Left ventricle myocardium inferior (tissue), 1 donor: ENCODE data around the gene DHODH. TPM values are rescaled to one million over a fixed set of nuclear protein-coding genes. Genes with fewer than 3 reads are reported as not detected.

Source experiments
- DNase-seq: peaks from one replicate; pipeline ENCODE4 v3.0.0-alpha.2; 2020
- H3K27ac ChIP-seq: fragments of 200-600 bp; replicated peaks from 2 replicates; pipeline ENCODE4 v1.8.0; 2021
- H3K27me3 ChIP-seq: fragments of 200-600 bp; 2 replicates; pipeline ENCODE4 v1.8.0; 2021; ENCODE audit warnings: low read depth
- H3K36me3 ChIP-seq: fragments of 200-600 bp; 2 replicates; pipeline ENCODE4 v1.8.0; 2021
- H3K4me1 ChIP-seq: fragments of 200-600 bp; 2 replicates; pipeline ENCODE4 v1.8.0; 2021
- H3K4me3 ChIP-seq: fragments of 200-600 bp; 2 replicates; pipeline ENCODE4 v1.8.0; 2021; ENCODE audit warnings: mild to moderate bottlenecking, moderate library complexity
- H3K9me3 ChIP-seq: fragments of 200-600 bp; replicated peaks from 2 replicates; pipeline ENCODE4 v1.8.0; 2021
- CTCF ChIP-seq: fragments of 200-600 bp; IDR thresholded peaks from 2 replicates; pipeline ENCODE4 v1.8.0; 2021; ENCODE audit warnings: antibody characterized with exemption, mild to moderate bottlenecking, borderline replicate concordance
- intact Hi-C: fragments of 100-400 bp; cut with micrococcal nuclease; formaldehyde crosslinking; loops from one replicate; pipeline ENCODE4 v1.11.0; 2022
- total RNA-seq: library from RNA; stranded (reverse); fragmentation: NEBNext Ultra II Directional; extraction: Animal tissue kit (Norgen Biotek cat#: 25700); gene quantifications from one replicate; pipeline ENCODE4 v1.2.1, GENCODE V29; 2021
- donor health status: DM: no; HTN: yes; CAD: no; lungs with severe emphysema.

The DHODH gene
- total RNA-seq, 1 donor from 2014 or later: 8.1 TPM

- peak overlapping the region; percentile 45 for H3K4me3 ChIP-seq
- H3K9me3 ChIP-seq: no peaks in the 10 kb centered on the region
- intact Hi-C loops: no loop called here
- peak overlapping the region; percentile 83 for H3K27ac ChIP-seq
- H3K36me3 ChIP-seq: peaks cover 4% of the 10 kb centered on the region
- TF ChIP-seq CTCF: no peak
- peaks cover 42% of the 10 kb centered on the region for H3K4me1 ChIP-seq
- H3K27me3 ChIP-seq: no peaks in the 10 kb centered on the region
- DNase-seq: no peak
Measured at GRCh38 chr16:72014675-72015074, 6.1 kb downstream of the DHODH start.

- peaks cover 42% of the 10 kb centered on the region for H3K4me1 ChIP-seq
- DNase-seq: no peak
- H3K36me3 ChIP-seq: peaks cover 6% of the 10 kb centered on the region
- TF ChIP-seq CTCF: no peak
- H3K27ac ChIP-seq: peak overlapping the region; percentile 83
- no peak overlapping the region for H3K4me3 ChIP-seq
- H3K27me3 ChIP-seq: no peaks in the 10 kb centered on the region
- intact Hi-C loops: no loop called here
- H3K9me3 ChIP-seq: no peaks in the 10 kb centered on the region
Measured at GRCh38 chr16:72015124-72015523, 6.6 kb downstream of the DHODH start.

- TF ChIP-seq CTCF: no peak
- Histone ChIP-seq H3K36me3 (peaks cover 35% of the 10 kb centered on the region), H3K9me3 (no peaks in the 10 kb centered on the region), H3K4me3 (no peak overlapping the region), H3K27ac (no peak overlapping the region), H3K27me3 (no peaks in the 10 kb centered on the region), H3K4me1 (peaks cover 31% of the 10 kb centered on the region)
- DNase-seq: no peak
- intact Hi-C loops: no loop called here
Measured at GRCh38 chr16:72018470-72018869, 9.9 kb downstream of the DHODH start.

GRCh38 chr16:72021043-72021442 lies 12.5 kb downstream of the DHODH start:
- Histone ChIP-seq H3K9me3 (no peaks in the 10 kb centered on the region), H3K27ac (no peak overlapping the region), H3K4me1 (peaks cover 12% of the 10 kb centered on the region), H3K27me3 (no peaks in the 10 kb centered on the region), H3K4me3 (no peak overlapping the region), H3K36me3 (peaks cover 59% of the 10 kb centered on the region)
- no peak for DNase-seq
- intact Hi-C loops: no loop called here
- peak; percentile 20 for TF ChIP-seq CTCF

GRCh38 chr16:72022127-72022526 lies 13.6 kb downstream of the DHODH start:
- intact Hi-C loops: no loop called here
- H3K9me3 ChIP-seq: no peaks in the 10 kb centered on the region

More at GRCh38 chr16:72022127-72022526, 13.6 kb downstream of the DHODH start:
- H3K27ac ChIP-seq: no peak overlapping the region
- no peak for DNase-seq
- TF ChIP-seq CTCF: no peak
- peaks cover 7% of the 10 kb centered on the region for H3K4me1 ChIP-seq
- no peak overlapping the region for H3K4me3 ChIP-seq
- H3K36me3 ChIP-seq: peaks cover 65% of the 10 kb centered on the region
- no peaks in the 10 kb centered on the region for H3K27me3 ChIP-seq
